HG03045 (cell line): ENCODE results near the gene TPST1.
"Not testable (repeated sequence)": the region's sequence is repeated elsewhere in the genome, so short reads cannot be mapped to it uniquely, and the experiment has no call there.

Experiments used
- ATAC-seq: cut with Tn5 transposase; IDR thresholded peaks from one replicate; pipeline ENCODE4 v1.9.1; 2021; ENCODE audit warnings: mild to moderate bottlenecking, moderate library complexity; ENCODE audit not compliant: unreplicated experiment

The TPST1 gene

GRCh38 chr7:66324985-66325384, 119.9 kb downstream of the TPST1 start:
- not testable (repeated sequence) for ATAC-seq

- no peak for ATAC-seq
Observed at GRCh38 chr7:66326501-66327215, 121.5 kb downstream of the TPST1 start.

DNA sequence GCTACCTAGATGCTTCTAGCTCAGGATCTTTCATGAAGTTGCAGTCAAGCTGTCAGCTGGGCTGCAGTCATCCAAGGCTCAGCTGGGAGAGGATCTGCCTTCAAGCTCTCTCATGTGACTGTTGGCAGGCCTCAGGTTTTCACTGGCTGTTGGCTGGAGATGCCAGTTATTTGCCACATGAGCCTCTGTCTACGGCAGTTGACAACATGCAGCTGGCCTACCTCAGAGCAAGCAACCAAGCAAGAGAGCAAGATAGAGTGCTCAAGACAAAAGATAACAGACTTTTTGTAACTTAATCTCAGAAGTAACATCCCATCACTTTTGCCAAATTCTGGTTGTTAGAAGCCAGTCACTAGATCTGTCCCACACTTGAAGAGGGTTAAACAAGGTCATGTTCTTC, 125.8 kb downstream of the TPST1 start:
- no peak for ATAC-seq

DNA sequence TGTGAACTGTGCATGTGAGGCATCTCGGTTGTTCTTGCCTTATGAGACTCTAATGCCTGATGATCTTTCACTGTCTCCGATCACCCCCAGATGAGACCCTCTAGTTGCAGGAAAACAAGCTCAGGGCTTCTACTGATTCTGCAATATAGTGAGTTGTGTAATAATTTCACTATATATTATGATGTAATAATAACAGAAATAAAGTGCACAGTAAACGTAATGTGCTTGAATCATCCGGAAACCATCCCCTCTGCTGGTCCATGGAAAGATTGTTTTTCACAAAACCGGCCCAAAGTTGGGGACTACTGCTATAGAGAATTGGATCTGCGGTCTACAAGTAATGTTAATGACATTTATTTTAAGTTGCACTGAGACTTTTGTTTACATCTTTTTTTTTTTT, 126.7 kb downstream of the TPST1 start:
- no peak for ATAC-seq

DNA sequence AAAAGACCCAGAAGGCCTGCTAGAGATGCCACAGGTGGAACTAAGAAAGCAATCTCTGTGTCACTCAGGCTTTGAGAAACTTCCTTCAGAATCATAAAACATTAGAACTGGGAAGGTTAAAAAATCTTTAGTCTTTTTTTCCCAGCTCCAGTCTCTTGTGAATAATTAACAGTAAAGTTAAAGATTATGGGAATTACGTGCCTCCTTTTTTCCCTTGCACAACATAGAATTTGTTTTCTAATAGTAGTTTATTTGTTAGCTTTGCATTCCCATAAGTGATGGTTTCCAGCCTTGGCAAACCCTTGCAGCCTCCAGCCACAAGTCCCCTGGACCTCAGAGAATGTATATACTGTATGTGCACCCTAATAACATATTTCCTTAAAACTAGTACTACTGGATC, 128.3 kb downstream of the TPST1 start:
- ATAC-seq: no peak

DNA sequence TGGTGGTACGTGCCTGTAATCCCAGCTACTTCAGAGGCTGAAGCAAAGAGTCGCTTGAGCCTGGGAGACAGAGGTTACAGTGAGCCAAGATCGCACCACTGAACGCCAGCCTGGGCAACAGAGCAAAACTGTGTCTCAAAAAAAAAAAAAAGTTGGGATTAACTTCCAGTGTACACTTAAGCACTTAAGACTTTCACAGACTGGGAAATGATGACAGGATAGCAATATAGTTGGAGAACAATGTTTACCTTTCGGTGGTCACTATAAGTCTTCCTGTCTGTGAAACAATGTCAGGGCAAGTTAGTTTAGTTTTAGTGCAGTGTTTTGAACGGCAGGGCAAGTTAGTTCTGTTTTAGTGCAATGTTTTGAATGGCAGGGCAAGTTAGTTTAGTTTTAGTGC, 130.2 kb downstream of the TPST1 start:
- ATAC-seq: no peak

DNA sequence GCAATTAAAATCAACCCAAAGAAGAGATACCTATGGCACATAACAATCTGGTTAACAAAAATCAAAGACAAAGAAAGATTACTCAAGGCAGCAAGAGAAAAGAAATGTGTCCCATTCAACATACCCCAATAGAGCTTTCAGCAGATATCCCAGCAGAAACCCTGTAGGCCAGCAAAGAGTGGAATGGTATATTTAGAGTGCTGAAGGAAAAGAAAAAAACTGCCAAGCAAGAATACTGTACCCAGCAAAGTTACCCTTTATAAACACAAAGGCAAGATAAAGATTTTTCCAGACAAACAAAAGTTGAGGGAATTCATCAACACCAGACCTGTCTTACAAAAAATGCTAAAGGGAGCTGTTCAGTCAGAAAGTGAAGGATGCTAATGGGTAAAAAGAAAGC, 131.6 kb downstream of the TPST1 start:
- ATAC-seq: no peak

DNA sequence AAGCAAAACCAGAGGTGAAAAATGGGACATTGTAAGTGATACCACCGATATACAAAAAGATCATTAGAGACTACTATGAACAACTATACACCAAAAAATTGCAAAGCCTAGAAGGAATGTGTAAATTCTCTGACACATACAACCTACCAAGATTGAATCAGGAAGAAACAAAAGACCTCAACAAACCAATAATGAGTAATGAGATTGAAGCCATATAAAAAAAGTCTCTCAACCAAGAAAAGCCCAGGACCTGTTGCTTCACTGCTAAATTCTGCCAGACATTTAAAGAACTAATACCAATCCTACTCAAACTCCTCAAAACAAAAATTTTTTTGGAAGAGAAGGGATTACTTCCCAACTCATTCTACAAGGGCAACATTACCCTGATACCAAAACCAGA, 134.0 kb downstream of the TPST1 start:
- no peak for ATAC-seq

GRCh38 chr7:66344166-66344565, 139.0 kb downstream of the TPST1 start:
- no peak for ATAC-seq

GRCh38 chr7:66348531-66348930, 143.4 kb downstream of the TPST1 start:
- ATAC-seq: no peak

DNA sequence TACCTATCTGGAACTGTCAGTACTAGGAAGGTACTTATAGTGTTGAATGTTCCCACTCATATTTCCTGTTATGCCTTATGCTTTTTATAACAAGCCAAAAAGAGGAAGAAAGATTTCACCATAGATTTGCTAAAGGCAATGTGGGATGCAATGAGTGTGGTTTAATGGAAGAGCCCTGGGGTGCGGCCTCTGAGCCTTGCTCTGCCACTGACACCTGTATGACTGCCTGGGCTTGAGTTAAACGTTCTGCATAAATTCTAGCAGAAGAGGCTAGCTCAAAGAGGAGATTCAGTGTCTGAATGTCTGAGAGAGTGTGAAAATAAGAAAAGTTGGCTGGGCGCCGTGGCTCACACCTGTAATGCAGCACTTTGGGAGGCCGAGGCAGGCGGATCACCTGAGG, 143.8 kb downstream of the TPST1 start:
- ATAC-seq: no peak

- ATAC-seq: no peak
Observed at GRCh38 chr7:66352071-66352470, 146.9 kb downstream of the TPST1 start.

DNA sequence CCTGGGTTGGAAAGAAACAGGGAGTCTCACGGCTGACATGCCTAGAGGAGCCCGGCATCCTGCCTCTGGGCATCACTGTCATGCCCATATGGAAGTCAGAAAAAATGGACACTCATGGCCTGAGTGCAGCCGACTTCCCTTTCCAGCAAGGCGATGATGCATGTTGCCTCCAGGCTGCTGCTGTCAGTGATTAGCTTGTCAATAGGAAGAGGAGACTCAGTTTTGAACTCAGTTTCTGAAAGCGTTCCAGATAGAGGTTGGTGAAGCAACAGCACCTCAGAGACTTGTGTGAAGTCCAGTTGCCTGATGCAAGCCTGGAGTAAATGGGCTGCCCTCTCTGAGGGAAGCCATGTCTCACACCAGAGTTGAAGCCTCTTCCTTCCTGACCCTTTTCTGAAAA, 148.4 kb downstream of the TPST1 start:
- no peak for ATAC-seq

- no peak for ATAC-seq
Observed at GRCh38 chr7:66355756-66356155, 150.6 kb downstream of the TPST1 start.

DNA sequence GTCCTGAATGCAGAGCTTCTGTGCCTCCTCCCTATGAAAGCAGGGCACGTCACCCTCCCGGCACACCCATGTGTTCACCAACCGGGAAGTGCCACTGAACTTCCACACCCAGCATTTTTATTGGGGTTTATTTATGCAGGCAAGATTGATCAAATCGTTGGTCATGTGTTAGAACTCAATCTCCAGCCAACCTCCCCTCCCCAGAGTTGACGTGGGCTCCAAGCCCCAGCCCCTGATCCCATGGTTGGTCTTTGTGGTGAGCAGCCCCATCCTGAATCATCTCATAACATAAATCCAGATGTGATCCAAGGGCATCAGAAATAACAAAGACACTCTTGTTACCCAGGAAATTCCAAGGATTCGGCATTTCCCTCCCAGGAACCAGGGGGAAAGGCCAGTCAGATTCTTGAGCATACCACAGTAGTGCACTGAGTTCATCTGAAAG, 151.2 kb downstream of the TPST1 start:
- no peak for ATAC-seq

- ATAC-seq: no peak
Observed at GRCh38 chr7:66357087-66357486, 152.0 kb downstream of the TPST1 start.

DNA sequence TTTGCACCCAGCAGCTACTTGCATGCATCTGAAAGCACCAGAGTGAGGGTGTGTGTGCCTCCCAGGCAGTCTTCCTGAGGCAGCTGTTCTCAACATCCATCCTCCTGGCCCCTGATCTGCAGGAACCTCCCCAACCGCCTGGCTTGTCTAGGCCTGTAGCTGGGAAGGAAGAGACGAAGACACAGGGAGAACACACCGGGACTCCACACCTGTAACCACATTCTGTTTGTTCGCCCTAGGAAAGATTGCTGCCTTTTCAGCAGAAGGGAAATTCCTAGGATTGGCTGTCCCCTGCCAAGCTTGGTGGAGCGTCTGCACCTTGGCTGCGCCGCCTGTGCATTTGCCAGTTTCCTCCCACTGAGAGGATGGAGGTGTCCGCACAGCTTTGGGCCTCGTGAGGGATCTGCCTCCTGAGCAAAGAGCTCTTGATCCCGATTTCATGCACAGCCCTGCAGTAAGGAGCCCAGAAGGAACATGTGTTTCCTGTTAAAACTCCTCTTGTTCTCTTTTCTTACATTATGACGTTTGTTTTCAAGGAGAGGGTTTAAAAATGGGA, 154.6 kb downstream of the TPST1 start:
- ATAC-seq: no peak

DNA sequence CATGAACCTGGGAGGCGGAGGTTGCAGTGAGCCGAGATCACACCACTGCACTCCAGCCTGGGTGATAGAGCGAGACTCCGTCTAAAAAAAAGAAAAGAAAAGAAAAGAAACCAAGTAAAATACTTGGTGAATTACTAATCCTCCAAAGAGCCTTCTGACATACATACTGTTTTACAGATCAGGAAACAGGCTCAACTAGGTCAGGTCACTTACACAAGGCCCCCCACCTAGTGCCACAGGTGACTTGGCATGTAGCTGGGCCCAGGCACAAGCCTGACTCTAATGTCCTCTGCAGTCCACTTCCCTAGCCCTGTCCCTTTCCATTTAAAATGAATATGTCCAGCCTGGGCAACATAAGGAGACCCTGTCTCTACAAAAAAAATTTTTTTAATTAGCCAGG, 157.0 kb downstream of the TPST1 start:
- no peak for ATAC-seq

- ATAC-seq: no peak
Observed at GRCh38 chr7:66363635-66364034, 158.5 kb downstream of the TPST1 start.

DNA sequence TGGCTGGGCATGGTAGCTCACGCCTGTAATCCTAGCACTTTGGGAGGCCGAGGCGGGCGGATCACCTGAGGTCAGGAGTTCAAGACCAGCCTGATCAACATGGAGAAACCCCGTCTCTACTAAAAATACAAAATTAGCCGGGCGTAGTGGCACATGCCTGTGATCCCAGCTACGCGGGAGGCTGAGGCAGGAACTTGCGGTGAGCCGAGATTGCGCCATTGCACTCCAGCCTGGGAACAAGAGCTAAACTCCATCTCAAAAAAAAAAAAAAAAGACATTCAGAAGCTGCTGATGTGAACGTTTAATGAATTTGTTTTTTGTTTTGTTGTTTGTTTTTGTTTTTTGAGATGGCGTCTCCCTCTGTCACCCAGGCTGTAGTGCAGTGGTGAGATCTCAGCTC, 159.9 kb downstream of the TPST1 start:
- ATAC-seq: not testable (repeated sequence)

- ATAC-seq: no peak
Observed at GRCh38 chr7:66371096-66371824, 166.1 kb downstream of the TPST1 start.

- ATAC-seq: not testable (repeated sequence)
Observed at GRCh38 chr7:66374141-66374840, 169.2 kb downstream of the TPST1 start.
